RWPE2 (cell line): ENCODE results near the gene PLA2G4D.
A peak's percentile ranks its signal among the peaks of the same experiment; 100 is the strongest.

Experiments
- ATAC-seq: fragments of 200-7000 bp; cut with Tn5 transposase; 3 replicates; pipeline ENCODE4 v1.9.1; 2021; ENCODE audit warnings: low read depth
- DNase-seq: peaks from one replicate; pipeline ENCODE4 v3.0.0-alpha.2; 2020; ENCODE audit warnings: low spot score
- H3K27ac ChIP-seq: fragments of 450-650 bp; 2 replicates; pipeline ENCODE4 v1.5.1; 2017; ENCODE audit warnings: mild to moderate bottlenecking; ENCODE audit not compliant: poor library complexity, severe bottlenecking
- H3K27me3 ChIP-seq: fragments of 250-450 bp; sonication (Bioruptor Pico); 2 replicates; pipeline ENCODE4 v1.5.1; 2021; ENCODE audit warnings: mild to moderate bottlenecking, moderate library complexity; ENCODE audit not compliant: insufficient read depth, poor library complexity, severe bottlenecking
- H3K36me3 ChIP-seq: fragments of 250-450 bp; sonication (Bioruptor Pico); 2 replicates; pipeline ENCODE4 v1.5.1; 2020; ENCODE audit warnings: low read depth, mild to moderate bottlenecking, moderate library complexity
- H3K4me1 ChIP-seq: fragments of 250-450 bp; sonication (Bioruptor Pico); 2 replicates; pipeline ENCODE4 v1.5.1; 2021; ENCODE audit warnings: mild to moderate bottlenecking, moderate library complexity; ENCODE audit not compliant: insufficient read depth, poor library complexity, severe bottlenecking
- H3K4me3 ChIP-seq: fragments of 250-450 bp; sonication (Bioruptor Pico); 2 replicates; pipeline ENCODE4 v1.5.1; 2021; ENCODE audit warnings: mild to moderate bottlenecking, moderate library complexity; ENCODE audit not compliant: severe bottlenecking
- H3K9me3 ChIP-seq: fragments of 250-450 bp; sonication (Bioruptor Pico); 2 replicates; pipeline ENCODE4 v1.5.1; 2021; ENCODE audit warnings: mild to moderate bottlenecking, moderate library complexity; ENCODE audit not compliant: severe bottlenecking
- TF ChIP-seq, protein P1 (sequence below): fragments of 450-650 bp; IDR thresholded peaks from one replicate; pipeline ENCODE4 v1.5.1; 2017; ENCODE audit warnings: mild to moderate bottlenecking, moderate library complexity; ENCODE audit not compliant: poor library complexity, severe bottlenecking

PLA2G4D gene

DNA sequence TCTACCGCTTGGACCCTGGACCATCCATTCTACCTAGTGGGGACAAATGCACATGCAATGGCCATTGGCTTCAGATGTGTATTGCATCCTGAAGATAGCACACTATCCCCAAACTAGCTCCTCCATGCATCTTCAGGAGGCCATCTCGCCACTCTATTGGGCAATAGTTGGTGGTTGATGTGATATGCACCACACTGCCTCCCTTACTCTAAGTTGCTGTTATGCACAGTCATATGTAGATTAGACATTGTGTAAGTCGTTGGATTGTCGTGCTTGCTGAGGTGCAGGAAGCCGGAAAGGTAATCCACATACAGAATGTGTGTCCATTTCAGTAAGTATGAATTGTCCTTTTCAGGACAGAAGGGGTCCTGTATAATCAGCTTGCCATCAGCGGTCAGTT, 26.7 kb upstream of the PLA2G4D start:
- DNase-seq (no peak), ATAC-seq (no peak)
- Histone ChIP-seq H3K4me1 (no peaks in the 10 kb centered on the region), H3K36me3 (no peaks in the 10 kb centered on the region), H3K4me3 (no peak overlapping the region), H3K9me3 (no peaks in the 10 kb centered on the region), H3K27ac (no peak overlapping the region), H3K27me3 (no peaks in the 10 kb centered on the region)
- TF ChIP-seq, protein P1, sequence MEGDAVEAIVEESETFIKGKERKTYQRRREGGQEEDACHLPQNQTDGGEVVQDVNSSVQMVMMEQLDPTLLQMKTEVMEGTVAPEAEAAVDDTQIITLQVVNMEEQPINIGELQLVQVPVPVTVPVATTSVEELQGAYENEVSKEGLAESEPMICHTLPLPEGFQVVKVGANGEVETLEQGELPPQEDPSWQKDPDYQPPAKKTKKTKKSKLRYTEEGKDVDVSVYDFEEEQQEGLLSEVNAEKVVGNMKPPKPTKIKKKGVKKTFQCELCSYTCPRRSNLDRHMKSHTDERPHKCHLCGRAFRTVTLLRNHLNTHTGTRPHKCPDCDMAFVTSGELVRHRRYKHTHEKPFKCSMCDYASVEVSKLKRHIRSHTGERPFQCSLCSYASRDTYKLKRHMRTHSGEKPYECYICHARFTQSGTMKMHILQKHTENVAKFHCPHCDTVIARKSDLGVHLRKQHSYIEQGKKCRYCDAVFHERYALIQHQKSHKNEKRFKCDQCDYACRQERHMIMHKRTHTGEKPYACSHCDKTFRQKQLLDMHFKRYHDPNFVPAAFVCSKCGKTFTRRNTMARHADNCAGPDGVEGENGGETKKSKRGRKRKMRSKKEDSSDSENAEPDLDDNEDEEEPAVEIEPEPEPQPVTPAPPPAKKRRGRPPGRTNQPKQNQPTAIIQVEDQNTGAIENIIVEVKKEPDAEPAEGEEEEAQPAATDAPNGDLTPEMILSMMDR = no peak

DNA sequence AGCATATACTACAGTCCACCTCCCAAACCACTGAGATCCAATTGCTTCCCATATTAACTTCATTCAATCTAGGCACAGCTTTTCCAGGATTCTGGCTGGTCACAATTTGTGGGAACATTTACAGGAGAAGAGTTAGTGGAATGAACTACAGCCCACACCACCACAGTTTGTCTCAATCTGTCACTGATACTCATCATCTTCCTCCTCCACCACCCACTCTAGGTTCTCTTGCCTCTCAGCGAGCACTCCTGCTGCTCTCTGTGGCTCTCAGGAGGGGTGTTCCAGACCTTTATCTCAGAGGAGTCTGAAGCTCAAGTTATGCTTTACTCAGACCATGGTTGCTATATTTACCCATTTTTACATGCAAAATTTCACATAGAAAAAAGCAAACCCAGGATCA, 25.9 kb upstream of the PLA2G4D start:
- Histone ChIP-seq H3K27ac (no peak overlapping the region), H3K36me3 (no peaks in the 10 kb centered on the region), H3K27me3 (no peaks in the 10 kb centered on the region), H3K9me3 (no peaks in the 10 kb centered on the region), H3K4me1 (no peaks in the 10 kb centered on the region), H3K4me3 (no peak overlapping the region)
- TF ChIP-seq, protein P1 = no peak
- DNase-seq (no peak), ATAC-seq (no peak)

DNA sequence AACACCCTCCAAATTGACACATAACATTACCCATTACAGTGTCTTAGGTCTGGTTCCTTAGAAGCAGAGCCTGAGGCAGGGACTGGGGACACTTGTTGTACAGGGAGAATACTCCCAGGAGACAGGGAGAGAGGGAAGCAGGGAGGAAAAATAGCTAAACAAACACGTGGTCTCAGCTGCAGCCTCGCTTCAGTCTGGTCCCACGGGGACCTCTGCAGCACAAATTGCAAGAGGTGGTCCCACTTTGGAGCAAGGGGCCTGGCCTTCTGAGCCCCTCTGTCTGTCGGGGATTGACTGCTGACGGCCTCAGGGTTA, 25.0 kb upstream of the PLA2G4D start:
- Histone ChIP-seq H3K9me3 (no peaks in the 10 kb centered on the region), H3K4me3 (no peak overlapping the region), H3K27ac (no peak overlapping the region), H3K36me3 (no peaks in the 10 kb centered on the region), H3K4me1 (no peaks in the 10 kb centered on the region), H3K27me3 (no peaks in the 10 kb centered on the region)
- ATAC-seq (no peak), DNase-seq (no peak)
- TF ChIP-seq, protein P1 = no peak

DNA sequence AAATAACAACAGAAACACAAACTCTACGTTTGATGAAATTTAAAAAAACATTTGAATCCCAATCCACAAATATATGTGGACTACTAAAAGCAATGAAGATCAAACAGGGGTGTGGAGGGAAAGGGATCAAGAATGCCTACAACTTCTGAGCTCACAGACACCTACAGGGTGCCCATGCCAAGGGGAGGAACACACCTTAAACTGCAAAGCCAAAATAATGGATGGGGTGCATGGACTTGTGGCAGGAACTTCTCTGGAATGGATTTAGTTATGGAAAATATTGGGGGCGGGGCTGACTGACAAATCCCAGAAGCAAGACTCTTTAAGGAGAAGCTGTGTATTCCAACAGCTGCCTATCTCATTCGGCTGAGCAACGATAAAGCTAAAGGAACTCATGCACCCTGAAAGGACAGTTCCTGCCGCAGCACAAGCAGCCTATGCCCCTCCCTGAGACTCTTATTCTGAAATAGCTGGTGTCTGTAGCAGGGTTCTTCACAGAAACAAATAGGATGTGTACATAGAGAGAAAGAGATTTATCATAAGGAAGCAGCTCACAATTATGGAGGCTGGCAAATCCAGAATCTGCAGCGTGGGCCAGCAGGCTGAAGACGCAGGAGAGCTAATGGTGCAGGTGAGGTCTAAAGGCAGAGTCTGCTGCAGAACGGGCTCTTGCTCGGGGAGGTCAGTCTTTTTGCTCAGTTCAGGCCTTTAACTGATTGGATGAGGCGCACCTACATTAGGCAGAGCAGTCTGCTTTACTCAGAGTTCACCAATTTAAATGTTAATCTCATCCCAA, 24.5 kb upstream of the PLA2G4D start:
- TF ChIP-seq, protein P1 = no peak
- H3K4me1 ChIP-seq = no peaks in the 10 kb centered on the region
- H3K9me3 ChIP-seq = no peaks in the 10 kb centered on the region
- H3K4me3 ChIP-seq = no peak overlapping the region
- DNase-seq = no peak
- H3K27ac ChIP-seq = no peak overlapping the region
- no peaks in the 10 kb centered on the region for H3K36me3 ChIP-seq
- ATAC-seq = peak; percentile 60; the same call in 2 of the 3 replicates
- no peaks in the 10 kb centered on the region for H3K27me3 ChIP-seq

DNA sequence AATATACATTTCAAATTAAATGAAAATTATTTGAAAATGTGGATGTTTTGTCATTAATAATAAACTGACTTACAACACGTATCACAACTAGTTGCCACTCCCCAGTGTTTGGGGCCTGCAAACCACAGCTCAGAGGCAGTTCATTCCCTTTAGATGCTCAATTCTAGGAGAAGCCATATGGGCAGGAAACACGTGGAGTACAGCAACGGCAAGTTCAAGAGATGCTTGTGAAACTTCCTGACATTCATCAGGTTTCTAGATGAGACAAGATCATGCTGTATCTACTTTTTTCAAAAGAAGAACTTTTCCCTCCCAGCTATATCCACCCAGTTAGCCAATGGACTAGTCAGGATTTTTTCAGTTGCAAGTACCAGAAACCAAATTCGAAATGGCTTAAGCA, 17.6 kb upstream of the PLA2G4D start:
- Histone ChIP-seq H3K4me1 (no peaks in the 10 kb centered on the region), H3K4me3 (no peak overlapping the region), H3K27ac (no peak overlapping the region), H3K27me3 (no peaks in the 10 kb centered on the region), H3K36me3 (no peaks in the 10 kb centered on the region), H3K9me3 (no peaks in the 10 kb centered on the region)
- DNase-seq (no peak), ATAC-seq (no peak)
- TF ChIP-seq, protein P1 = no peak
